GM18498 (cell line): ENCODE results near the gene HS6ST1.

Experiments used
- ATAC-seq: cut with Tn5 transposase; IDR thresholded peaks from one replicate; pipeline ENCODE4 v1.9.1; 2021; ENCODE audit warnings: mild to moderate bottlenecking, moderate library complexity; ENCODE audit not compliant: unreplicated experiment

Gene HS6ST1

DNA sequence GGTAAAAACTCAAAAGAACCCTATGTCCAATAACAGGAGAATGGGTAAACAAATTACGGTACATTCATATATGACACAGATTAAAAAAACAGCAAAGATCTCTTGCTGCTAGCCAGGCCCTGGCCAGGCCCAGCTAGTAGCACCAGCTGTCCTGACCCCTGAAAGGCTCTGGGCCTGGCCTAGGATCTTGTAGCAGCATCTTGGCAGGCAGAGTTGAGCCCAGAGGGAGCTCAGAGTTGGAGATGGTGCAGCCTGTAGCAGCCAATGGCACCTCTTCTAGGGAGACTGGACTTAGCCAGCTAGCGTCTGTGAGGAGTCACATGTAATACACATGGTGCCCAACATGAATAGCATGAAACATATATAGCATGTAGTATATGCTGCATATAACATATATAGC, 69.1 kb downstream of the HS6ST1 start:
- ATAC-seq = no peak

DNA sequence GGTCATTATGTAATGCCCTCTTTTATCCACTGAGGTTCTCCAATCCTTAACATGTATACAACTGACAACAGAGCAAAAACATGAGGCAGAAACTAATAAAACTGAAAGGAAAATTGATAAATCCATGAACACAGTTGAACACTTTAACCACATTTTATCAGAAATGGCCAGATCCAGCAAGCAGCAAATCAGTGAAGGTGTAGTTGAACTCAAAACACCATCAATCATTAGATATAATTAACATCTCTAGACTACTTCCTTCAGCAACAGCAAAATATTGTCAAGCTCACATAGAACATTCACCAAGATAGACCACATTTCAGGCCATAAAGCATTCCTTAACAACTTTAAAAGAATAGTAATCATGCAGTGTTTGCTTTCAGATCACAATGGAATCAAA, 72.9 kb downstream of the HS6ST1 start:
- ATAC-seq = no peak

DNA sequence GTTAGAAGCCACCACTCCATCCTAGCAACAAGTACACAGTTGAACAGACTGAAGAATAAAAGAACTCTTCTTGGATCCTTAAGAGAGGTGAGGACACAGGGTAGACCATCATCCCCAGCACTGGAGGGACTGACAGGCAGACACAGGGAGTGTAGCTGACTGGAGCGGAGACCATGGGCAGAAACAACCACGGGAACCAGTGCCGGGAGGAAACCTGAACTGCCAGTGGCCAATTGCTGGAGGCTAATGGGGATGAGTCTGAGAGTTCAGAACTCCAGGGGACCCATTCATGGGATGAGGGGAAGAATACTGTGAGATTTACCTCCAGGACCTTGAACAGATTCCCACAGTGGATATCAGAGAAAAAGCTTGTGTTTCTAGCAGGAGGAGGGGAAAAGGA, 76.8 kb downstream of the HS6ST1 start:
- ATAC-seq = no peak

DNA sequence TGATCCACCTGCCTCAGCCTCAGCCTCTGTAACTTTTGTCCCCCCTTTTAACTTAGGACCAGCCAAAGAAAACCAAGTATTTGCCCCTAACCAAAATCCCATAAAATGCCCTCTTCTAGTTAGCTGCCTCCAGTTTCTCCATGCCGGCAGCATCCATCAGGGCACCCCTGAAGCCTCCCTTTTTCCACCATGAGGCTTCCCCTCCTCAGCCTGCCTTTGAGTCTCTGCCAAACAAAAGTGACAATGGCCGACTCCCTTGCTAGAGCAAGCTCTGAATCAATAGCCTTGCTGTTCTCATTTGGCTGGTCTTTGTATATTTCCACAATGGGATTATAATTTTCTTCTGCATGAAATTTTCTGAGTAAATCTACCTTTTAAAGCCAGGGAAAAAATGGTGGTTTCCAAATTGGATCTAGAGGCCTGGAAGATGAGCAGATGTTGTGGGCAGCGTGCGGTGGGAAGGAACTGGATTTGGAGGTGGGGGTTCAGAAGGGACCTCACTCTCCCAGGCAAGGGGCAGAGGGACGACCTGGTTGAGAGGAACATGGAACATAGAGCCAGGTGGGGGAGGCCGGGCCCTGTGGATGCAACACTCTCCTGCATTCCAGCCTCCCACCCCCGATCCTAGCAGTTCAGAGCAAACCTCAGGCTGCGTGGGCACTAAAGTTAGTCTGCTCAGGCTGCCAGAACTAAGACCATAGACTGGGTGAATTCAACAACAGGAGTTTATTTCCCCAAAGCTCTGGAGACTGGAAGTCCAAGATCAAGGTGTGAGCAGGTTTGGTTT, 80.6 kb downstream of the HS6ST1 start:
- ATAC-seq = no peak

DNA sequence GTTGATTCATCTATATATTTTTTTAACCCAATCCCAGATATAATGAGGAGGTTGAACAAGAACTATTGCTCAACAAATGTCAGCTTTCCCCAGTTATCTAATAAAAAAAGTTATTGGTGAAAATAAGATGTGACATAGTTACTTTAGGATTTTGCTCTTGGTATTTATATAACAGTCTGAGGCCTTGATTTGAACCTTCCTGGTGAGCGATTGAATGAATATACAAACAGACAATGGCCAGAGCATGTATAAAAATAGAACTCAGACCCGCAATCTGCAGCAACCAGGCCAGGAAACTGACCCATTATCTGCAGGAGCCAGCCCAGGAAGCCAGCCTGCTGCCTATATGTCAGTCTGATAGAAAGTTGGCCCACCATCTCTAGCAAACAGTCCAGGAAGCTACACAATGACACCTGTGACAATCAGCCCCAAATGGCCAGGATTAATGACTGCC, 81.6 kb downstream of the HS6ST1 start:
- no peak for ATAC-seq

DNA sequence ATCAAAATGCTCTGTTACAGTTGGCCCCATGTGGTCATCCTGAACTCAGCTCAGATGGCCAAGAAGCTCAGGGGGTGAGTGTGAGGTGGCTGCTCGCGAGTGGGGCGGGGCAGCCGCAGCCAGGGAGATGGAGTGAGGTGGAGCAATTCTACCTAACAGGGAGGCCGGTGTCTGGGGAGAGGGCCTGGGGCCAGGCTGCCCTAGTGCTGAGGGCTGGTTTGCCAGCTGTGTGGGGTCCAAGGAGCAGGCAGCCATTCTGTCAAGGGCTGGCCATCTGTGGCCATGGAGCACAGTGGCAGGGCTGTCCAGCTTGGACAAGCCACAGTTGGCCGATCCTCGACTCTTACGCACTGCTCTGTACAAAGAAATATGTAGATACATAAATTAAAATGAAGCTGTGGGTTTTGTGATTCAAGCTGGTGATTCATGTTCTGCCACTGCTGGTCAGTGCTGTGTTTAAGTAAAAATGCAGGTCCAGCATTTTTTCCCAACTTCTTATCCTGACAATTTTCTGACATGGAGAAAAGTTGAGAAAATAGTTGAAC, 82.1 kb downstream of the HS6ST1 start:
- ATAC-seq = no peak

DNA sequence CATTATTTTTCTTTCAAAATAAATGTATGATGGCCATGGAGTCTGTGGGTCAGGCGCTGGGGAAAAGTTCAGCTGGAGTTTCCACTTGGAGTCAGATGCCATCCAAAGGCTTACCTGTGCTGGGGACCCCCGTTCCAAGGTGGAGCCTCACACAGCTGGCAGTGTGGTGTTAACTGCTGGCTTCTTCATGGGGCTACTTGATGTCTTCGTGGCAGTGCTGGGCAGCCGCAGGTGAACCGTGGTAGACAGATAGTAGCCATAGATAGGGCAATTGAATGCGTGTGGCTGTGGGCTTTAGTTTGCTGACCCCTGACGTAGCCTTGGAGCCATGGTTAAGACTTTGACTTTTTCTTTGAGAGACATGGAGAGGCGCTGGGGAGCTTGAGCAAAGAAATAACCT, 83.1 kb downstream of the HS6ST1 start:
- ATAC-seq = no peak

DNA sequence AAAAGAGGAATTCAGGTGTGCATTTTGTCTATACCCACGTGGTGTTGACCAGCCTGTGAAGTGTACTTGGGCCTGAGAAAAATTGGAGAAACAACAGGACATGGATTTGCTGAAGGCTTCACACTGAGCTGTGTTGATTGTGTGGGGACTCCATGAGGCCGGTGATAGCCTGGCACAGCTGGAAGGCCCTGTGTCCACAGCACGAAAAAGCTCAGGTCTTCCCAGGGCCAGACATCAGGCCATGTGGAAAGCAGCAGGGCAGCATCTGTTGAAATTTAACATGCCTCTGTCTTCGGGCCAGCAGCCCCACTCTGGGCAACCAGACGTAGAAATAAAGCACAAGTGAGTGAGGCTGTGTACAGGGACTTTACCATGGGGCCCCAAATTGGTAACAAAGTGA, 84.1 kb downstream of the HS6ST1 start:
- no peak for ATAC-seq

DNA sequence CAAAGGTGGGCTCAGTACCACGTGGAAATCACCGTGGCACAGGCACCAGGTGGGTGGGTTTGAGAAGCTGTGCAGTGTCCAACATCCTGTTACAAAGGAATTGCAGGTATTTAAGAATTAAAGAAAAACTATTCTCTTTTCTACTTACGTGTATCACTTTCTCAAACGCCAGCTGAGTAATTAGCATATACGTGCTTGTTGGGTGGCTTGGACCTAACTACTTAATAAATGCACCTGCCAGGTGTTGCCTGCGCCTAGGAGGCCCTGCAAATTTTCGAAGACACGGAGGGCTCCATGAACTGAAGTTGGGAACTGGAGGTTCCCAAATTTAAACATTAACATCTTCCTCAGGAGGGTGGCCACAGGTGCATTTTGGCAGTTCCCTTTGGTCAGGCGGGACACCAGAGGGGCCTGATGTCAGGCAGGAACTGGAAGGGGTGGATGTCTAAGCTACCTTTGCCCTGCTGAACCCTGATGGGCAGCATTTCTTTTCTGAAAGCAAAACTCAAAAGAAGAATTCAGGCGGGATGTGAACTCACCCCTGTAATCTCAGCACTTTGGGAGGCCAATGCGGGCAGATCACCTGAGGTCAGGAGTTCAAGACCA, 84.8 kb downstream of the HS6ST1 start:
- no peak for ATAC-seq

DNA sequence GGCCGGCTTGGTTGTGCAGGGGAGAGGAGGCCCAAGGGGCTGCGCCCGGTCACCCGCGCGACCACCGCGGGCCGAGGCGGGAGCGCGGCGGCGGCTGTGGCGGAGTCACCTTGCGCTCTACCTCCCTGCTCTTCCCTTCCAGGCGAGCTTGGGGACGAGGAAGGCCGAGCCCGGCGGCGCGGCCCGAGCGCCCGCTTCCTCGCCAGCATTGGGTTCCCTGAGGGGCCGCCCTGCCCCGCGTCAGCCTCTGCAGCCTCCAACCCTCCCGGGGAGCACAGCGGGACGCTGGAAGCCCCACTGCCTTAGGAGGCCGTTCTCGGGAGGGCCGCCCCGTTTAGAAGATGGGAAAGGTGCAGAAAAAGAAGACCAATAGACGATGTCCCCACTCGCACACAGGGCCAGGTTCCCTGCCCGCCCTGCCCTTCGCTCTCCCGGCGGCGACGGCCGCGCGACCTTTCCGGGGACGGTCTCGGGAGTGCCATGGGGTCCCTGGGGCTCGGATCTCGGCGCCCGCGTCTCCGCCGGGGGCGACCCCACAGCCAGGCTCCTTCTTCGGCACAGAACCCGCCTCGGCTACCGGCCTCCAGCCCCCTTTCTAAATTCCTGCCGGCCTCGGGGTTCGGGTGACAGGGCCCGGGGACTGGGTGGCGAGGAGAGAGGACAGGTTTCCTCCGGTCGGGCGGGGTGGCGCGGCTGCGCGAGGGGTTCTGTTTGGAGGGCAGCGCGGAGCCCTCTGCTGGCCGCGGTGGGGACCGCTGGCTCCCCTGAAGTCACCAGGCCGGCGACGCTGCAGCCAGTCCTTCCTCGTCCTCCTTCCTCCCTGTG, 85.5 kb downstream of the HS6ST1 start:
- ATAC-seq = peak; percentile 99

DNA sequence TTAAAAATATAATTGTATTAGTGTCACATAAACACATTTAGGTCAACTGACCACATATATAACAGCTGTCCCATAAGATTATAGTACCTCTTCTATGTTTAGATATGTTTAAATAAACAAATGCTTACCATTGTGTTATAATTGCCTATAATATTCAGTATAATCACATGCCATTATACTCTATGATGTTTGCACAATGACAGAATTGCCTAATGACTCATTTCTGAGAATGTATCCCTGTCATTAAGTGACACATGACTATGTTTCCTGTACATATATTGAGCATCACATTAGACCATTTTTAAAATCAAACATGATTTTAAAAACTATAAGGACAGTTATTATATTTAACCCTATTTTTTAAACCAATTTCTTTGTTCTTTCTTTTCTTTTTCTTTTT, 89.8 kb downstream of the HS6ST1 start:
- no peak for ATAC-seq

DNA sequence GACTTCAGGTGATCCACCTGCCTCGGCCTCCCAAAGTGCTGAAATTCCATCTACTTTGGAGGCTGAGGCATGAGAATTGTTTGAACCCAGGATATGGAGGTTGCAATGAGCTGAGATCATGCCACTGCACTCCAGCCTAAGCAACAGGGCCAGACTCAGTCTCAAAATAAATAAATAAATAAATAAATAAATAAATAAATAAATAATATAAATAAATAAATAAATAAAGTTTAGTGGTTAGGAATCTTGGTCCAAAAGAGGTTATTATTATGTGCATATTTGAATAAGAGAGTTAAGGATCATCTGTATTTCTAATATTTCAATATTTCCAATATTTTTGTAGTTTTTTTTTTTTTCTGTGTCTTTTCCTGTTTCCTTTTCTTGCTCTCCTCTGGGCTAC, 90.8 kb downstream of the HS6ST1 start:
- ATAC-seq = no peak

DNA sequence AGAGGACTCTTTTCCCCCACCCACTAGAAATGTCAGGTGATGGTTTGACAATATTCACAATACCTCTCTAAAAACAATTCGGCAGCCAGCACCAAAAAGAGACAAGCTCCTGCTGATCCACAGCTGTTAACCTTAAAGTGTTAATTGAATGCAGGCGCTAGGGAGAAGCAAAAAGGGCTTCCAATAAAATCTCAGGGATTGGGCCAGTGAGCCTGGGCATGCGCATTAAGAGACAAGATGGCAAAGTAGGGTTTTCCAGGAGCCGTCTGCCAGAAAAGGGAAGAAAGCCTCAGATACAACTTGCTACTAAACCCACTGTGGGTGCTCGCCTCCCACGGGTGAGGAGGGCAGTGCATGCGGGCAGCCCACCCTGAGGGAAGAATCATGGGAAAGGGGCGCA, 98.8 kb downstream of the HS6ST1 start:
- ATAC-seq = no peak

DNA sequence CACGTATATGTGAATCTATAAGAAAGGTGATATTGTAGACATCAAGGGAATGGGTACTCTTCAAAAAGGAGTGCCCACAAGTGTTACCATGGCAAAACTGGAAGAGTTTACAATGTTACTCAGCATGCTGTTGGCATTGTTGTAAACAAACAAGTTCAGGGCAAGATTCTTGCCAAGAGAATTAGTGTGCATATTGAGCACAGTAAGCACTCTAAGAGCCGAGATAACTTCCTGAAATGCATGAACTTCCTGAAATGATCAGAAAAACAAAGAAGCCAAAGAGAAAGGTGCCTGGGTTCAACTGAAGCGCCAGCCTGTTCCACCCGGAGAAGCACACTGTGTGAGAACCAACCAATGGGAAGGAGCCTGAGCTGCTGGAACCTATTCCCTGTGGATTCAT, 101.0 kb downstream of the HS6ST1 start:
- ATAC-seq = no peak

DNA sequence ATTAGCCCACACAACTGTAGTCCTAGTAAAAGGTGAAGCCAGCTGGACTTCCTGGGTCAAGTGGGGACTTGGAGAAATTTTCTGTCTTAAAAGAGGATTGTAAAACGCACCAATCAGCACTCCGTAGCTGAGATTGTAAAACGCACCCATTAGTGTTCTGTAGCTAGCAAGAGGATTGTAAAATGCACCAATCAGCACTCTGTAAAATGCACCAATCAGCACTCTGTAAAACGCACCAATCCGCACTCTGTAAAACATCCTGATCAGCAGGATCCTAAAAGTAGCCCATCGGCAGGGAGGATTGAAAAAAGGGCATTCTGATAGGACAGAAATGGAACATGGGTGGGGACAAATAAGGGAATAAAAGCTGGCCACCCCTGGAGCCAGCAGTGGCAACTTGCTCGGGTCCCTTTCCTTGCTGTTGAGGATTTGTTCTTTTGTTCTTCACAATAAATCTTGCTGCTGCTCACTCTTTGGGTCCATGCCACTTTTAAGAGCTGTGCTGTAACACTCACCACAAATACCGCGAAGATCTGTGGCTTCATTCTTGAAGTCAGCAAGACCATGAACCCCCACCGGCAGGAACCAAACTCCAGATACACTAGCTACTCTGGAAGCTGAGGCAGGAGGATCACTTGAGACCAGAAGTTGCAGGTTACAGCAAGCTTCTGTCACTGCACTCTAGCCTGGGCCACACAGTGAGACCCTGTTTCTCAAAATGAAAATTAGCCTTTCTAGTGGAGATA, 102.6 kb downstream of the HS6ST1 start:
- ATAC-seq = no peak
